T-helper 1 cell treated with Interleukin-12 subunit alpha and Interleukin-12 subunit beta and Interleukin-4 antibody, amounts not matched to agents 30 ng/mL and 1 ng/mL, for 36 hours (primary cell): Measurements from ENCODE around the gene MARK4. TPM values are rescaled to one million over a fixed set of nuclear protein-coding genes. Genes with fewer than 3 reads are reported as not detected.

ENCODE experiments used
- intact Hi-C: fragments of 100-400 bp; cut with micrococcal nuclease; formaldehyde crosslinking; loops from one replicate; pipeline ENCODE4 v1.15.1; 2024
- total RNA-seq: library from RNA; stranded (reverse); gene quantifications from 2 replicates; pipeline ENCODE4 v1.2.3, GENCODE V29; 2022

Gene MARK4
- total RNA-seq, 1 donor from 2014 or later: 29.4 TPM

GRCh38 chr19:45271098-45271734 is 20.1 kb downstream of the MARK4 start:
- intact Hi-C loops: no loop called here

- intact Hi-C loops: no loop called here
Measured at GRCh38 chr19:45271735-45272108, 20.7 kb downstream of the MARK4 start.

GRCh38 chr19:45273521-45273855 is 22.4 kb downstream of the MARK4 start:
- intact Hi-C loops: no loop called here

DNA sequence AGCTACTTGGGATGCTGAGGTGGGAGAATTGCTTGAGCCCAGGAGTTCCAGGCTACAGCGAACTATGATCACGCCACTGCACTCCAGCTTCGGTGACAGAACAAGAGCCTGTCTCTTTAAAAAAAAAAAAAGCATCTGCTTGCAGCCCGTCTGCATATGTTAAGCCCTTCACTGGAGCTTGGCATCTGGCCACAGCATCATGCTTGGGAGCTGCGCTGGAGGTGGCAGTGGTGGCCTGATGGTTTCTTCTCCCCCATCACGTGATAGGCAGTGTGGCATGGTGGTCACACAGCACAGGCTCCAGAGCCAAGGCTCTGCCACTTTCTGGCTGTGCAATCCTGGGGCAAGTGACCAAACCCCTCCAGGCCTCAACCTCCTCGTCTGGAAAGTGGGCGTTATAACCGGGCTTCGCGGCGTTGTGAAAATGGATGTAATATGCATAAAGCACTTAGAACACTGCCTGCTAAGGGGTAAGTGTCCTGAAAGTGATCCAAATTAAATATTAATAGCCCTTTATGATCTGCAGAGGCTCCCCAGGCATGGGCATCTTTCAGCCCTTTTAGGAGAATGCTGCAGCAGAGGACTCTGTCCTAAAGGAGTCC is 24.4 kb downstream of the MARK4 start:
- intact Hi-C loops: no loop called here

DNA sequence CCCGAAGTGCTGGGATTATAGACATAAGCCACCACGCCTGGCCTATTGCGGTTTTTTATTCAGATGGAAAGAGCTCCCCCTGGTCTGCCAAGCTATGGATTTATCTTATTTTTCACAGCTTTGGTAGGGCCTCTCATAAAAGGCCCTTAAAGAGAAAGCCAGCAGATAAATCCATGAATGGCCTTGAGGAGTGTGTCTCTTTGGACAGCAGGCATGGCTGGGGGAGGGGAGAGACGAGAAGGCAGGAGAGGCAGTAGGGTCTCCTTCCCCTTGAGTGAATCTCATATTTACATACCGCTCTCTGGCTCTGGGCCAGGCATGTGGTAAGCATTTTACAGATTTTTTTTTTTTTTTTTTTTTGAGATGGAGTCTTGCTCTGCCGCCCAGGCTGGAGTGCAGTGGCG is 25.2 kb downstream of the MARK4 start:
- intact Hi-C loops: no loop called here

- intact Hi-C loops: no loop called here
Measured at GRCh38 chr19:45278087-45278486, 27.0 kb downstream of the MARK4 start.

DNA sequence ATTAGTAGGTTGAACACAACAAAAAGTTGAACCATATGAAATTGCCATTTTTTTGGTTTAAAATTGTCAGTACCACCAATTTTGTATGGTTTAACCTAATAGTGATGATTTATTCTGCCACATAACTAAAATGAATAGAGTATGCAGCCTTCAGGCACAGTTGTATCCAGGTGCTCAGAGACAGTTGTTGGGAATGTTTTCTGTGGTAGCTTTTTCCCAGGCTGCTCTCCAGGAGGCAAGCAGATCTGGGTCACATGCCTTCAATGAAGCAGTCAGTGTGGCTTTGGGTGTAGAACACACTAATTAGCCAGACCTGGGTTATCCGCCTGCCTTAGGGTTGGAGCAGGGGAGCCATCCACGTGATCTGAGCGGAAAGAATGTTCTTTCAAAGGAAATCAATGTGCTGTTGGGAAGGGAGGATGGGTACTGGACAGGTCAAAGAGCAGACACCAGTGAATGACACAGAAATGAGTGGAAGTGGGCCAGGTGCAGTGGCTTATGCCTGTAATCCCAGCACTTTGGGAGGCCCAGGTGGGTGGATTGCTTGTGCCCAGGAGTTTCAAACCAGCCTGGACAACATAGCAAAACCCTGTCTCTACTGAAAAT is 28.6 kb downstream of the MARK4 start:
- intact Hi-C loops: no loop called here

- intact Hi-C loops: no loop called here
Measured at GRCh38 chr19:45280471-45280961, 29.4 kb downstream of the MARK4 start.

- intact Hi-C loops: no loop called here
Measured at GRCh38 chr19:45283443-45284033, 32.5 kb downstream of the MARK4 start.

DNA sequence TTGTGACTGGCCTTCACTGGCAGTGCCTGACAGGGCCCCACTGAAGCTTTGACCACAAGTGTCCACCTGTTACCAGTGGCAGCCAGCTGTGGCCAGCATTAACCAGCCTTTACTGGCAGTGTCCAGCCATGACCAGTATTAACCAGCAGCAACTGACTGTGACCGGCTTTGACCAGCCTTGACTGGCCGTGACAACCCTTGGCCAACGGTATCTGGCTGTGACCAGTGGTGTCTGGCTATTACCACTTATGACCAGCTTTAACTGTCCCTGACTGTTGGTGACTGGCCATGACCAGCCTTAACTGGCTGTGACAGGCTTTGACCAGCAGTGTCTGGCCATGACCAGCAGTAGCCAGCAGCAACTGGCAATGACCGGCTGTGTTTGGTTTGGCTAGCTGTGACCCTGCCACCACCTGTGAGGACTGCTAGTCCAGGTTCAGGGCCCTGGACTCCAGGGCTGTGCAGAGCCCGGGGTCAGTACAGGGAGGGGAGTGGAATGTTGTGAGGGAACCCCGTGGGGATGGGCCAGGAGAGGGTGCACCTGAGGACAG is 39.4 kb downstream of the MARK4 start:
- intact Hi-C loops: no loop called here

- intact Hi-C loops: no loop called here
Measured at GRCh38 chr19:45291834-45292233, 40.8 kb downstream of the MARK4 start.

- intact Hi-C loops: no loop called here
Measured at GRCh38 chr19:45293682-45294081, 42.6 kb downstream of the MARK4 start.

GRCh38 chr19:45294291-45295029 is 43.4 kb downstream of the MARK4 start:
- intact Hi-C loops: no loop called here

GRCh38 chr19:45295873-45296272 is 44.8 kb downstream of the MARK4 start:
- intact Hi-C loops: no loop called here

DNA sequence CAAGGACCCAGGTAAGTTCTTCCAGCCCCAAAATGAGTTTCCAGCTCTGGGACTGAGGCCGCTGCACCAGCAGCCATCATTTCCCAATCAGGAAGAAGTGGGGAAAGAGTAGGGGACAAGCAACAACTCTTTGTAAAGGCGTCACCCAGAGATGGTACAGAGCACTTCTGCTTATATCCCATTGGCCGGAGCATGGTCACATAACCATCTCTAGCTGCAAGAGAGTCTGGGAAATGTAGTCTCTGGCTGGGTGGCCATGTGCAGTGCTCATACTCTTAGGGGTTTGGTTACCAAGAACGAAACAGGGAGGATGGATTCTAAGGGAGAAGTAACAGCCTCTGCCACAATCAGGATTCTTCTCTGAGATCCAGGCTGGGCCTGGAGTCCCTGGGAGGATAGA is 45.3 kb downstream of the MARK4 start:
- intact Hi-C loops: no loop called here

DNA sequence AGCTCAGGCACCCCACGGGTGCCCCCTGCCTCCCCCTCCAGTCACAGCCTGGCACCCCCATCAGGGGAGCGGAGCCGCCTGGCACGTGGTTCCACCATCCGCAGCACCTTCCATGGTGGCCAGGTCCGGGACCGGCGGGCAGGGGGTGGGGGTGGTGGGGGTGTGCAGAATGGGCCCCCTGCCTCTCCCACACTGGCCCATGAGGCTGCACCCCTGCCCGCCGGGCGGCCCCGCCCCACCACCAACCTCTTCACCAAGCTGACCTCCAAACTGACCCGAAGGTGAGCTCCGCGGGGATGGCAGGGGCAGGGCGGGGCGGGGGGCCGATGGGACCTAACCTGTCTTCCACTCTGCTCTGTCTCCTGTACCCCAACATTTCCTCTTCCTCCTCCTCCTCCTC is 46.6 kb downstream of the MARK4 start:
- intact Hi-C loops: no loop called here

- intact Hi-C loops: no loop called here
Measured at GRCh38 chr19:45298264-45298663, 47.2 kb downstream of the MARK4 start.

DNA sequence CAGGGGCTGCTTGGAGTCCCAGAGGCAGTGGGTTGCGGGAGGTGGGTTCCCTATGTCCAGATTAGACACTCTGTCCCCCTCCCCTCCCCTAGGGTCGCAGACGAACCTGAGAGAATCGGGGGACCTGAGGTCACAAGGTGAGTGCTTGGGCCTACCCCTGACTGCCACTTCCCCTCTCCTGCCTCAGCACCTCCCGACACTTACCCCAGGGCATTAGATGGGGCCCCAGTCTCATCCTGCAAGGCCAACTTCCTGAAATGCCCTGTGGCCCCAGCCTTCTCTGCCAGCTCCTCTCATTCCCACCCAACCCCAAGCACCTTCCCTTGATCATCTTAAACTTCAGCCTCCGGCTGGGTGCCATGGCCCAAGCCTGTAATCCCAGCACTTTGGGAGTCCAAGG is 48.6 kb downstream of the MARK4 start:
- intact Hi-C loops: no loop called here

DNA sequence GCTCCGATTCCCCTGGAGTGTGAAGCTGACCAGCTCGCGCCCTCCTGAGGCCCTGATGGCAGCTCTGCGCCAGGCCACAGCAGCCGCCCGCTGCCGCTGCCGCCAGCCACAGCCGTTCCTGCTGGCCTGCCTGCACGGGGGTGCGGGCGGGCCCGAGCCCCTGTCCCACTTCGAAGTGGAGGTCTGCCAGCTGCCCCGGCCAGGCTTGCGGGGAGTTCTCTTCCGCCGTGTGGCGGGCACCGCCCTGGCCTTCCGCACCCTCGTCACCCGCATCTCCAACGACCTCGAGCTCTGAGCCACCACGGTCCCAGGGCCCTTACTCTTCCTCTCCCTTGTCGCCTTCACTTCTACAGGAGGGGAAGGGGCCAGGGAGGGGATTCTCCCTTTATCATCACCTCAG is 51.3 kb downstream of the MARK4 start:
- intact Hi-C loops: no loop called here

GRCh38 chr19:45303269-45304060 is 52.4 kb downstream of the MARK4 start:
- intact Hi-C loops: no loop called here
